Activated CD4-positive, alpha-beta T cell treated with anti-CD3 and anti-CD28 coated beads, Interleukin-2, amount 10 ng/mL, durations not matched to agents 7 days and 5 days (primary cell): ENCODE measurements around the gene MAP2K1. TPM values are rescaled to one million over a fixed set of nuclear protein-coding genes. Genes with fewer than 3 reads are reported as not detected.

Source experiments
- CTCF ChIA-PET: fragments of 350-600 bp; sonication (Branson Sonifier 250); formaldehyde crosslinking; loops from one replicate; lab custom pipeline; 2021; ENCODE audit warnings: antibody characterized with exemption; lab: Charles Lee
- POLR2A ChIA-PET: fragments of 350-600 bp; sonication (Branson Sonifier 250); formaldehyde crosslinking; loops from one replicate; lab custom pipeline; 2021; ENCODE audit warnings: antibody characterized with exemption; lab: Charles Lee
- DNase-seq: peaks from one replicate; pipeline ENCODE4 v3.0.0-alpha.2; 2020
- H3K27ac Mint-ChIP-seq: one replicate; pipeline ENCODE4 v1.8.0; 2021; ENCODE audit warnings: mild to moderate bottlenecking, moderate library complexity, mixed read lengths
- H3K27me3 Mint-ChIP-seq: one replicate; pipeline ENCODE4 v1.8.0; 2021; ENCODE audit warnings: mixed read lengths
- H3K36me3 Mint-ChIP-seq: one replicate; pipeline ENCODE4 v1.8.0; 2021; ENCODE audit warnings: low read depth, mixed read lengths
- H3K4me1 Mint-ChIP-seq: one replicate; pipeline ENCODE4 v1.8.0; 2021; ENCODE audit warnings: mixed read lengths
- H3K4me3 Mint-ChIP-seq: one replicate; pipeline ENCODE4 v1.8.0; 2021; ENCODE audit warnings: mild to moderate bottlenecking, moderate library complexity, mixed read lengths
- H3K9me3 Mint-ChIP-seq: one replicate; pipeline ENCODE4 v1.8.0; 2021; ENCODE audit warnings: mixed read lengths
- microRNA-seq: library from miRNA; unstranded; fragments of <30 nt; microRNA quantifications from one replicate; pipeline ENCODE4 v1.2.0, GENCODE V29; 2021; ENCODE audit warnings: borderline microRNAs expressed, borderline replicate concordance
- total RNA-seq, 2 experiments: library from RNA; stranded (reverse); gene quantifications; one replicate each; pipeline ENCODE4 v1.2.3, GENCODE V29; 2021

Gene MAP2K1
- total RNA-seq, 2 experiments from 2014 or later, result 72.1 to 83.0 TPM

DNA sequence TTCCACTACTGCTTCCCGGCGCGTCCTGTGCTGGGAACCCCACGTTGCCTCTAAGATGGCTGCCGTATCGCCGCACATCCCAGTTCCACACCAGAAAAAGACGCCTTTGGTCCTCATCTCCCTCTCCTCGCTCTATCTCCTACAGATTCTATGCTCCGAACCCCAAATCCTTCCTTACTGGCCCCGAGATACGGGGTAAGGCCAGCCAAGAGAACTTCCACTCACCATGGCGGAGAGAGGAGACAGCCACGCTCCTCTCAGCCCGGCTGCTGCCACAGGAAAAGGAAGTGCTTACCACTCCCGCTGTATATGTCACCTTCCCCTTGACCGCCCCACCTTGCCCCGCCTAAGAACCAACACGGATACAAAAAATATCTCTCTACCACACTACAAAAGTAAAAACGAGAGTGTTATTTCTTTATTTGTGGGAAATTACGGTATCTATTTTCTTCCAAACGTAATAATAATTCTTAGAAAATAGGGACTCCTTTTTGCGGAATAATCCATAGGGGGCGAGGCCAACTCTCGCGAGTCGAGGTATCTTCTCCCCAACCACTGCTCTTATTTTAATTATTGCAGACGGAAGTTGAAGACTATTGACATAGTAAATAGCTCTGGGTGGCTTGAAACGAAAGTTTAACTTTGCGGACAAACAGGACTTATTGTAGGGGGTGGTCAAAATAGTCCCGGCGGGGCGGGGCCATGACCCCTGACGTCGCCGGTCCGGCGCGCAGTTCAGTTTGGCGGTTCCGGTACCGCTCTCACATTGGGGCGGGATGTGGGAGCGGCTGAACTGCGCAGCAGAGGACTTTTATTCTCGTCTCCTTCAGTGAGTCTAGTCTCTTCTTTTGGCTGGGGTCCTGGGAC, 118.1 kb downstream of the MAP2K1 start, which contains the start of the genes RPL4 and ZWILCH:
Gene RPL4 (minus strand): TSS at position 293 of the 867 bp plus-strand sequence. CDS start 65 bp downstream, at position 228.
Gene ZWILCH (plus strand): TSS at position 764 of the 867 bp plus-strand sequence. CDS start 13 bp downstream, at position 777.
- ChIA-PET POLR2A (no interaction called here), CTCF (interaction anchor here (0.9 to 1.7 kb wide), 3 partner anchors 10 to 15 kb away, joined by 3 to 4 read pairs (median 3); no protein-coding TSS in a partner anchor)
- Mint-ChIP-seq H3K27ac (peak within 1 kb of the TSS; percentile 99), H3K27me3 (no peaks in the 10 kb centered on the region), H3K4me3 (peak within 1 kb of the TSS; percentile 100), H3K36me3 (peaks cover 56% of the 10 kb centered on the region), H3K4me1 (peaks cover 61% of the 10 kb centered on the region), H3K9me3 (no peaks in the 10 kb centered on the region)
- DNase-seq, result peak; percentile 85

DNA sequence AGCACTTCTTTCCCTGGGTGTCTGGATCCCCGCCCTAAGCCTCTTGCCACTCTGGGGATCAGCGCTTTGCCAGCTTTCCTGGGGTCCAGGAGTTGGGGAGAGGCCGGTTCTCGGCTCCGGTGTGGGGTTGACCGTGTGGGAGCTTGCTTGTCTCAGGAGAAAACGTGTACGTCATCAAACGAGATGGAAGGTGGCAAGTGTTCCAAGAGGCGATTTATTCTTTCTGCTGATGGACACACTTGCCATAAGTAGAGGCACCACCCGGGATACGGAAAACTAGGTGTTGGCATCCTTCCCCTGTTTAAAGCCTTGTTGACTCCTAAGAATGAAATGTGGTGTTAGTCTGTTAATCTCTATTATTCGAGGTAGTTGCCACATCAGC, 118.7 kb downstream of the MAP2K1 start:
- peak overlapping the region; percentile 99 for H3K27ac Mint-ChIP-seq
- H3K4me1 Mint-ChIP-seq, result peaks cover 55% of the 10 kb centered on the region
- peak overlapping the region; percentile 100 for H3K4me3 Mint-ChIP-seq
- DNase-seq, result no peak
- peaks cover 49% of the 10 kb centered on the region for H3K36me3 Mint-ChIP-seq
- CTCF ChIA-PET, result interaction anchor here (0.9 to 1.7 kb wide), 2 partner anchors 11 to 16 kb away, joined by 3 to 4 read pairs; no protein-coding TSS in a partner anchor
- H3K9me3 Mint-ChIP-seq, result no peaks in the 10 kb centered on the region
- POLR2A ChIA-PET, result no interaction called here
- H3K27me3 Mint-ChIP-seq, result no peaks in the 10 kb centered on the region

DNA sequence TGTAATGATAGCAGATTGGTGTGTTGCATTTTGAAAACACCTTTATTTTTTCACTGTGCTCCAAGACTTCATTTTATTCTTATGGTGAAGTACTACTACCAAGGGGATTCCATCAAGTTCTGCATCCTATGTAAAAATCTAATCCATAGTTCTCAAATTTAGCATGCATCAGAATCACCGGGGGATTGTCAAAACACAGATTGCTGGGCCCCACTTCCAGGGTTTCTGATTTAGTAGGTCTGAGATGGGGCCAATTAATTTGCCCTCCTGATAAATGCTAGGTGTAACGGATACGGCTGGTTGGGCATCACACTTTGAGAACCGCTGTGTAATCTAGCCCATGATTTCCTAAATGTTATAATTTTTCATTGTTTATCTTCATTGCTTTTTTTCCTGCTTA, 119.1 kb downstream of the MAP2K1 start:
- peak overlapping the region; percentile 100 for H3K4me3 Mint-ChIP-seq
- ChIA-PET CTCF (no interaction called here), POLR2A (no interaction called here)
- H3K27ac Mint-ChIP-seq, result peak overlapping the region; percentile 99
- no peaks in the 10 kb centered on the region for H3K27me3 Mint-ChIP-seq
- no peaks in the 10 kb centered on the region for H3K9me3 Mint-ChIP-seq
- no peak for DNase-seq
- H3K4me1 Mint-ChIP-seq, result peaks cover 54% of the 10 kb centered on the region
- peaks cover 49% of the 10 kb centered on the region for H3K36me3 Mint-ChIP-seq

DNA sequence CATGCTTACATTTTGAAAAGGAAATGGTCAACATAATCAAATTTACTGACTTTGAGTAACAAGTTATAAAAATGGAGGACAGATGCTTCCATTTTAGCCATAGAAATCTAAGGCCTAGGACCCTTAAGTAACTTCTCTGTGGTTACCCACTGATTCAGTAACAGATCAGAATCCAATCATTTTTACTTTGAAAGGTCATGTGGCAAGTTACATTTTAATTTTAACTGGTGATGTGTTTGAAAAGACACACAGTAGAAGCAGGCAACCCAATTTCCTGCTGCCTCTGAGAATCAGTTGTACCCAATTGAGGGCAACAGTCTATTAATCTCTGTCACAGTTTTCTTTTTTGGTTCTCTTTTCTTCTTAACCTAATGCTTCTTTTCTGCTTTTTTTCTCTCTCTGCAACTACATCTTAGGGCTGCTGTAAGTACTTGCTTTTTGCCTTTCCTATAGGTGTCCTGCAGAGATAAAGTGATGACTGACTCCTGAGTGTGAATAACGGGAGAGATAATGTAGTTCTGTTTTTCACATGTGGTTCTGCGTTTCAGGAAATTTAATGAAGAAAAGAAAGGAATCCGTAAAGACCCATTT, 121.7 kb downstream of the MAP2K1 start:
- Mint-ChIP-seq H3K4me3 (no peak overlapping the region), H3K27ac (no peak overlapping the region), H3K27me3 (no peaks in the 10 kb centered on the region), H3K36me3 (peaks cover 27% of the 10 kb centered on the region), H3K9me3 (no peaks in the 10 kb centered on the region), H3K4me1 (peaks cover 31% of the 10 kb centered on the region)
- ChIA-PET CTCF (interaction anchor here (0.6 kb wide), 2 partner anchors 936 to 1146 kb away, joined by 3 to 4 read pairs; no protein-coding TSS in a partner anchor), POLR2A (no interaction called here)
- no peak for DNase-seq

DNA sequence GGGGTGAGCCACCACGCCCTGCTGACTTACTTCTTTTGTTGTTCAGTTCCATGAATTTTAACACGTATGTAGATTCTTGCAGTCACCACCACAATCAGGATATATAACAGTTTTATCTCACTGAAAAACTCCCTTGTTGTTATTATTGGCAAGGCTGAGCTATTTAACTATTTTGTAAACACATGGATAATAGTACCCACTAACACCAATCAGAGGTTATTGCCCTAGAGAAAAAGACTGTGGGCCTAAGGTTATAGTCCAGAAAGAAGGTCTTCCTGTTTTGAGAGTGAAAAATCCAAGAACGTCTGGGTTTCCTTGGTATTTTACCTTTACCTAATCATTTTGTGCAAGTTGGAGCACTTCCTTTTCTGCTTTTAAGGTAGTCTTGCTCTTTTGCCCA, 127.9 kb downstream of the MAP2K1 start:
- Mint-ChIP-seq H3K9me3 (no peaks in the 10 kb centered on the region), H3K27me3 (no peaks in the 10 kb centered on the region), H3K4me1 (peaks cover 2% of the 10 kb centered on the region), H3K4me3 (no peak overlapping the region), H3K27ac (no peak overlapping the region), H3K36me3 (peaks cover 25% of the 10 kb centered on the region)
- ChIA-PET POLR2A (interaction anchor here (0.6 kb wide), 1 partner anchor 1688 kb away, joined by 4 read pairs; no protein-coding TSS in a partner anchor), CTCF (interaction anchor here (0.7 kb wide), 1 partner anchor 413 kb away, joined by 4 read pairs; no protein-coding TSS in a partner anchor)
- DNase-seq, result no peak

DNA sequence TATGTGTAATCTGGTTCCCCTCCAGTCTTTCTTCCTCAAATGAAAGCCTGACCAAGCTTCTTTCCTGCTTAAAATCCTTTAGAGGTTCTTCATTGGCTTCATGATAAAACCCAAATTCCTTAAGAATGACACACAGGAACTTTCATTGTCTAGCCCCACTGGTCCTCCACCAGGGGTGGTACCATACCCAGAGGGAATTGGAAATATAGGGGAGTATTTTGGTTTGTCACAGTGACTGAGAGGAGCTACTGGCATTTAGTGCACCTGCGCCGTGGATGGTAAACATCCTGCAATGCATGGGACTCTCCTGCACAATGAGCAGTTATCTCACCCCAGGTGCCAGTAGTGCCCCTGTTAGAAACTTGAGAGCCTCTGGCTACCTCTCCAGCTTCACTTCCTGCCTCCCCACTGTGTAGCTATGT, 129.2 kb downstream of the MAP2K1 start:
- no peaks in the 10 kb centered on the region for H3K27me3 Mint-ChIP-seq
- peaks cover 2% of the 10 kb centered on the region for H3K4me1 Mint-ChIP-seq
- H3K9me3 Mint-ChIP-seq, result no peaks in the 10 kb centered on the region
- POLR2A ChIA-PET, result no interaction called here
- H3K27ac Mint-ChIP-seq, result no peak overlapping the region
- H3K4me3 Mint-ChIP-seq, result no peak overlapping the region
- peaks cover 21% of the 10 kb centered on the region for H3K36me3 Mint-ChIP-seq
- CTCF ChIA-PET, result interaction anchor here (1.0 kb wide), 1 partner anchor 11 kb away, joined by 3 read pairs; the partner anchor contains the start of genes RPL4 and ZWILCH
- no peak for DNase-seq

DNA sequence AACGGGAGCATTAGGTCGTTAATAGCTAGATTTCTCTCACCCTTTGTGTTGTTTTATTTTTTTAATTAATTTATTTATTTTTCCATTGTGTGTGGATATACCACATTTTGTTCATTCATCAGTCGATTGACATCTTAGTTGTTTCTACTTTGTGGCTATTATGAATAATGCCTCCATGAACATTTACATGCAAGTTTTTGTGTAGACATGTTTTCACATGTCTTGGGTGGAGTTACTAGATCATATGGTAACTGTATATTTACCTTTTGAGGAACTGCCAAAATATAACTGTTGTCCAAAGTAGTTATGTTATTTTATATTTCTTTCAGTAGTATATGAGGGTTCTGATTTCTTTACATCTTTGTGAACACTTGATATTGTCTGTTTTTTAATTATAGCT, 137.2 kb downstream of the MAP2K1 start:
- CTCF ChIA-PET, result no interaction called here
- no peaks in the 10 kb centered on the region for H3K27me3 Mint-ChIP-seq

DNA sequence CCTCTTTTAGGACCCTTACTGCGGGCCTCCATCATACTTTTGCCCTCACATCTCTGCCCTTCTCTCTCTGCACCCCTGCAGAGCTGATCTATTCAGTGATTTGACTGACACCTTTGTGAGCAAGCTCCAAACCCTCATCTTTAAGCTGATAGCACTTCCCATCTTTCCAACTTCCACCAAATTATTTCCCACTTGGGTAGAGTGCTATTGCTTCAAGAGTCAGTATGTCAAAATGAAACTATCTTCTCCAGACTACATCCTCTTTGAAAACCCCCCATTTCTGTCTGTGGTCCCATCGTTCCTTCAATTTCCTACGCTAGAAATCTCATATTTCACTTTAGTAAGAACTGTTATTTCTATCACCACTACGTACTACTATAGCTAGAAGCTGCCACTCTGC, 138.1 kb downstream of the MAP2K1 start:
- POLR2A ChIA-PET, result no interaction called here
- no peaks in the 10 kb centered on the region for H3K27me3 Mint-ChIP-seq
- H3K9me3 Mint-ChIP-seq, result no peaks in the 10 kb centered on the region
- CTCF ChIA-PET, result no interaction called here
- H3K36me3 Mint-ChIP-seq, result peaks cover 33% of the 10 kb centered on the region
- DNase-seq, result no peak
- no peak overlapping the region for H3K4me3 Mint-ChIP-seq
- H3K27ac Mint-ChIP-seq, result peak overlapping the region; percentile 21
- H3K4me1 Mint-ChIP-seq, result peaks cover 8% of the 10 kb centered on the region

More for the DNA sequence above, 137.2 kb downstream of the MAP2K1 start:
- Mint-ChIP-seq H3K4me1 (peaks cover 8% of the 10 kb centered on the region), H3K36me3 (peaks cover 29% of the 10 kb centered on the region), H3K4me3 (no peak overlapping the region), H3K9me3 (no peaks in the 10 kb centered on the region), H3K27ac (no peak overlapping the region)
- POLR2A ChIA-PET, result no interaction called here
- no peak for DNase-seq

DNA sequence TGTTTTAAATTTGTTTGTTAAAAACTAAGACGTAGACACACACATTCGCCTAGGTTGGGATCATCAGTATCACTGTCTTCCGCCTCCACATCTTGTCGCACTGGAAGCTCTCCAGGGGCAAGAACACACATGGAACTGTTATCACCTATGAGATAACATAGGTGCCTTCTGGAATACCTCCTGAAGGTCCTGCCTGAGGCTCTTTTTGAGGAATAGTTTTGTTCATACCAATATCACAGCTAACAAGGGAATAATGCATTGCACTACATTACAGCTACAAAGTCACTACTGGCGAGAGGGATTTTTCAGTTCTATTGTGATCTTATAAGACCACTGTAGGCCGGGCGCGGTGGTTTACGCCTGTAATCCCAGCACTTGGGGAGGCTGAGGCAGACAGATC, 148.3 kb downstream of the MAP2K1 start:
- Mint-ChIP-seq H3K4me3 (no peak overlapping the region), H3K4me1 (no peaks in the 10 kb centered on the region), H3K27me3 (no peaks in the 10 kb centered on the region), H3K9me3 (no peaks in the 10 kb centered on the region), H3K36me3 (peaks cover 28% of the 10 kb centered on the region), H3K27ac (no peak overlapping the region)
- no peak for DNase-seq
- ChIA-PET CTCF (interaction anchor here (1.4 kb wide), 1 partner anchor 15 kb away, joined by 3 read pairs; no protein-coding TSS in a partner anchor), POLR2A (no interaction called here)

Small RNA genes lying within 50 kb of the gene (microRNA-seq; reads per million reads assigned to microRNA genes)
- gene MIR4512, result not detected

Other genes starting within 250 kb of the MAP2K1 start
- gene MEGF11, start 133.2 kb upstream of the MAP2K1 start, total RNA-seq, result not detected
- gene DIS3L, start 93.3 kb upstream of the MAP2K1 start, total RNA-seq, result 10 to 100 TPM; 31.2 to 35.6 TPM
- 10 to 100 TPM; 25.0 to 28.0 TPM for gene TIPIN, start 30.2 kb upstream of the MAP2K1 start, total RNA-seq
- 10 to 100 TPM; 21.4 to 24.5 TPM for gene SNAPC5, start 110.8 kb downstream of the MAP2K1 start, total RNA-seq
- 1,000 to 10,000 TPM; 2,398 to 2,621 TPM for gene RPL4, start 117.9 kb downstream of the MAP2K1 start, total RNA-seq
- gene ZWILCH, start 118.4 kb downstream of the MAP2K1 start, total RNA-seq, result 10 to 100 TPM; 28.0 to 28.3 TPM
- not detected for gene LCTL, start 179.1 kb downstream of the MAP2K1 start, total RNA-seq